22Rv1 (cell line): ENCODE data around the gene PLAAT3.

ENCODE experiments used
- ZFX ChIP-seq: fragments of 450-650 bp; IDR thresholded peaks from 2 replicates; pipeline ENCODE4 v1.6.1; 2017; ENCODE audit warnings: antibody characterized with exemption, borderline replicate concordance
- TF ChIP-seq, protein P1 (sequence below): fragments of 450-650 bp; IDR thresholded peaks from 2 replicates; pipeline ENCODE4 v1.5.1; 2017; ENCODE audit warnings: mild to moderate bottlenecking

DNA sequence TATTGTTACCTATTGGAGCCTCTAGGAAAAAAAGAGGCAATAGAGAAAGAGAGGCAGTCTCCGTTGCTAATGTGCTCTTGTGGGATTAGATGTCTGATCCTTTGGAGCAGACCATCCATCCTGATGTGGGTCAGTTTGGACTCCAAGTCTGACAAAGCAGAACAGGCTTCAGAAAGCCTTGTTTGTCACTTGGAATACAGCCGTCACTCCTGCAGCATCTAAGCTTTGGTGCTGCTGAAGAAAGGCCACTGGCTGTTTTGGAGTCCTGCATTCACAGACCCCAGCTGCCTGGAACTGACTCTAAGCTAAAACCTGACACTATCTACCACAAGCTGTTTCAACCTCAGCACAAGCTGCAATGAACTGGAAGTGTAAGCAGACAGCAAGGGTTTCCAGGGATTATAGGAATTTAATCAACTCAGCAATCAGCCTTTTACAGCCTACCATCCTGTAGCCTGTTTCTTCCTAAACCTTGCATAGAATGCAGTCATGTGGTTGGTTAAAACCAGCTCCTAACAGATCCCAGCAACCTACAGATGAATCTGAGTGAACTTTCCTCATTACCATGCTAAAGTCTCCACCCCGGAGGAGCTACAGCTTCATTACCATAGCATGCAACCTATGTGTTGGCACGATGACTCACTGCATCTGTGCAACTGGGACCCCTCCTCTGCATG is 81.3 kb downstream of the PLAAT3 start:
- TF ChIP-seq, protein P1, sequence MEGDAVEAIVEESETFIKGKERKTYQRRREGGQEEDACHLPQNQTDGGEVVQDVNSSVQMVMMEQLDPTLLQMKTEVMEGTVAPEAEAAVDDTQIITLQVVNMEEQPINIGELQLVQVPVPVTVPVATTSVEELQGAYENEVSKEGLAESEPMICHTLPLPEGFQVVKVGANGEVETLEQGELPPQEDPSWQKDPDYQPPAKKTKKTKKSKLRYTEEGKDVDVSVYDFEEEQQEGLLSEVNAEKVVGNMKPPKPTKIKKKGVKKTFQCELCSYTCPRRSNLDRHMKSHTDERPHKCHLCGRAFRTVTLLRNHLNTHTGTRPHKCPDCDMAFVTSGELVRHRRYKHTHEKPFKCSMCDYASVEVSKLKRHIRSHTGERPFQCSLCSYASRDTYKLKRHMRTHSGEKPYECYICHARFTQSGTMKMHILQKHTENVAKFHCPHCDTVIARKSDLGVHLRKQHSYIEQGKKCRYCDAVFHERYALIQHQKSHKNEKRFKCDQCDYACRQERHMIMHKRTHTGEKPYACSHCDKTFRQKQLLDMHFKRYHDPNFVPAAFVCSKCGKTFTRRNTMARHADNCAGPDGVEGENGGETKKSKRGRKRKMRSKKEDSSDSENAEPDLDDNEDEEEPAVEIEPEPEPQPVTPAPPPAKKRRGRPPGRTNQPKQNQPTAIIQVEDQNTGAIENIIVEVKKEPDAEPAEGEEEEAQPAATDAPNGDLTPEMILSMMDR, result no peak
- no peak for TF ChIP-seq ZFX
